GM12801 (cell line): Measurements from ENCODE around the gene PFKFB3.

Source experiments
- CTCF ChIP-seq: IDR thresholded peaks from one replicate; pipeline ENCODE4 v1.5.1; 2011; ENCODE audit warnings: control low read depth; ENCODE audit not compliant: insufficient read length; ENCODE audit errors: extremely low read depth

The PFKFB3 gene

GRCh38 chr10:6174201-6174874 lies 28.4 kb upstream of the PFKFB3 start:
- no peak for TF ChIP-seq CTCF

GRCh38 chr10:6175329-6176055 lies 27.2 kb upstream of the PFKFB3 start:
- no peak for TF ChIP-seq CTCF

- TF ChIP-seq CTCF, result no peak
Observed at GRCh38 chr10:6176691-6177231, 26.0 kb upstream of the PFKFB3 start.

GRCh38 chr10:6177880-6178281 lies 24.9 kb upstream of the PFKFB3 start:
- TF ChIP-seq CTCF, result no peak

GRCh38 chr10:6178581-6178980 lies 24.2 kb upstream of the PFKFB3 start:
- TF ChIP-seq CTCF, result no peak

- no peak for TF ChIP-seq CTCF
Observed at GRCh38 chr10:6179078-6179477, 23.7 kb upstream of the PFKFB3 start.

- no peak for TF ChIP-seq CTCF
Observed at GRCh38 chr10:6180480-6181110, 22.1 kb upstream of the PFKFB3 start.
